K562 (cell line): ENCODE results near the gene TIAM1. TPM values are rescaled to one million over a fixed set of nuclear protein-coding genes. Genes with fewer than 3 reads are reported as not detected.

ENCODE experiments used
- ATAC-seq: fragments of 200-7000 bp; cut with Tn5 transposase; 3 replicates; pipeline ENCODE4 v1.9.1; 2020; ENCODE audit warnings: moderate library complexity
- BruUV-seq: library from RNA; stranded (reverse); fragments of 400-500 nt; replicated peaks from 2 replicates; lab custom pipeline; 2021; lab: Mats Ljungman, UMichigan
- CTCF ChIA-PET: fragments of 300-600 bp; formaldehyde crosslinking; extraction: SDS; loops from one replicate; lab custom pipeline; 2021; ENCODE audit warnings: low intra/inter-chr PET ratio; lab: Yijun Ruan, JAX
- POLR2A ChIA-PET: fragments of 300-600, 350-650 bp; sonication (Branson Sonifier 250); formaldehyde crosslinking; extraction: SDS; loops from one replicate; lab custom pipeline; 2021; ENCODE audit warnings: antibody characterized with exemption, inconsistent platforms; lab: Yijun Ruan, JAX
- DNase-seq, 4 experiments: peaks; one replicate each; pipeline versions ENCODE4 v3.0.0 to v3.0.0-alpha.2; 2011 to 2018; ENCODE audit warnings: low spot score in 3 of 4, mixed read lengths in 3 of 4; ENCODE audit errors: extremely low read depth in 1 of 4
- FAIRE-seq: peaks from 2 replicates; lab custom pipeline; 2011; peaks lifted over from hg19 to GRCh38; lab: Jason Lieb, UNC
- H2AFZ ChIP-seq: 2 replicates; pipeline ENCODE4 v1.6.0; 2011; ENCODE audit warnings: low read depth, low read length, control low read depth, inconsistent platforms
- H3K27ac ChIP-seq: fragments of 200-600 bp; 3 replicates; pipeline ENCODE4 v1.8.0; 2011; ENCODE audit warnings: low read depth, mild to moderate bottlenecking, control low read depth, inconsistent platforms, low read length, moderate library complexity, mixed read lengths; ENCODE audit errors: extremely low read depth
- H3K27me3 ChIP-seq, 2 experiments: fragments of 300-600 bp in 1 of 2; 2 replicates in 1 of 2; 3 replicates in 1 of 2; pipeline versions ENCODE4 v1.6.0 to v1.8.0; 2011; ENCODE audit warnings: inconsistent platforms in 2 of 2, low read length in 2 of 2, mild to moderate bottlenecking in 1 of 2, mixed read lengths in 1 of 2, moderate library complexity in 1 of 2; ENCODE audit not compliant: control insufficient read depth in 2 of 2, insufficient read depth in 2 of 2
- H3K36me3 ChIP-seq: fragments of 300-600 bp; 3 replicates; pipeline ENCODE4 v1.8.0; 2011; ENCODE audit warnings: mild to moderate bottlenecking, low read length, inconsistent platforms; ENCODE audit not compliant: control insufficient read depth, insufficient read depth
- H3K4me1 ChIP-seq, 2 experiments: fragments of 200-600 bp in 1 of 2; replicated peaks in 1 of 2; 2 replicates in 1 of 2; 3 replicates in 1 of 2; pipeline versions ENCODE4 v1.5.1 to v1.8.0; 2011; ENCODE audit warnings: inconsistent platforms in 2 of 2, low read length in 2 of 2, mild to moderate bottlenecking in 1 of 2, mixed read lengths in 1 of 2, moderate library complexity in 1 of 2; ENCODE audit not compliant: control insufficient read depth in 2 of 2, insufficient read depth in 2 of 2
- H3K4me2 ChIP-seq: 2 replicates; pipeline ENCODE4 v1.6.1; 2011; ENCODE audit warnings: low read length, control low read depth, inconsistent platforms, mixed read lengths; ENCODE audit not compliant: insufficient read depth
- H3K4me3 ChIP-seq: fragments of 200-600 bp; sonication (generic), shearing (Covaris generic); 2 replicates; pipeline ENCODE4 v1.5.1; 2016; ENCODE audit warnings: control low read depth, inconsistent platforms
- H3K79me2 ChIP-seq: fragments of 200-600 bp; 3 replicates; pipeline ENCODE4 v1.8.0; 2011; ENCODE audit warnings: low read length, inconsistent platforms; ENCODE audit not compliant: control insufficient read depth, insufficient read depth
- H3K9ac ChIP-seq, 2 experiments: 2 replicates each; pipeline versions ENCODE4 v1.6.0 to v1.6.1; 2011; ENCODE audit warnings: low read depth in 2 of 2, low read length in 2 of 2, control low read depth in 1 of 2, inconsistent platforms in 1 of 2, mild to moderate bottlenecking in 1 of 2, mixed read lengths in 1 of 2; ENCODE audit not compliant: insufficient read depth in 1 of 2
- H3K9me1 ChIP-seq: one replicate; pipeline ENCODE4 v1.6.0; 2011; ENCODE audit warnings: inconsistent platforms, mild to moderate bottlenecking, low read length, moderate library complexity; ENCODE audit not compliant: control insufficient read depth, insufficient read depth
- H3K9me3 ChIP-seq: replicated peaks from 2 replicates; pipeline ENCODE4 v1.5.1; 2011; ENCODE audit warnings: low read depth, low read length, inconsistent platforms; ENCODE audit not compliant: control insufficient read depth, insufficient read depth
- H4K20me1 ChIP-seq: replicated peaks from 2 replicates; pipeline ENCODE4 v1.6.1; 2011; ENCODE audit warnings: low read length, inconsistent platforms, mixed read lengths; ENCODE audit not compliant: control insufficient read depth, insufficient read depth
- POLR2H ChIP-seq: IDR thresholded peaks from 2 replicates; pipeline ENCODE4 v1.6.1; 2016; ENCODE audit warnings: missing genetic modification characterization, low read depth, mild to moderate bottlenecking, control low read depth, missing compliant biosample characterization, moderate library complexity
- TRIM28 ChIP-seq: fragments of 450-650 bp; IDR thresholded peaks from 2 replicates; pipeline ENCODE4 v1.6.1; 2017
- ZNF316 ChIP-seq: fragments of 450-650 bp; IDR thresholded peaks from 2 replicates; pipeline ENCODE4 v1.6.1; 2016
- WGBS: fragments of 100-300 bp; shearing (Covaris generic); methylation state at CpG from one replicate; pipeline ENCODE4 v1.1.6; 2016; ENCODE audit warnings: low coverage, mixed read lengths; ENCODE audit not compliant: insufficient coverage; ENCODE audit errors: missing lambda C conversion rate; 5-methylcytosine and 5-hydroxymethylcytosine counted together
- in situ Hi-C: fragments of 300-500 bp; cut with MboI; formaldehyde crosslinking; loops from 4 replicates; pipeline ENCODE4 v1.15.0; 2018; ENCODE audit warnings: inconsistent platforms, mixed read lengths
- intact Hi-C: fragments of 100-400 bp; cut with micrococcal nuclease; formaldehyde crosslinking; loops from 2 replicates; pipeline ENCODE4 v1.14.2; 2022
- polyA plus RNA-seq, 8 experiments: library from polyadenylated mRNA; depleted of rRNA in 4 of 8; stranded (reverse) in 5 of 8; unstranded in 3 of 8; fragments of >200 nt; fragmentation: Nextera tagmentation in 2 of 8; fragmentation: Illumina TruSeq in 1 of 8; extraction: Ambion mirVana in 2 of 8; extraction: Trizol in 1 of 8; gene quantifications; 2 replicates each; pipeline versions ENCODE4 v1.2.1 to v1.2.3, GENCODE V29; 2011 to 2014; ENCODE audit warnings: inconsistent platforms in 1 of 8, missing spikeins in 1 of 8
- total RNA-seq, 7 experiments: library from RNA; depleted of rRNA in 6 of 7; stranded (reverse); fragments of >200 nt in 6 of 7; fragmentation: Illumina TruSeq in 2 of 7; extraction: Trizol in 2 of 7; gene quantifications; 2 replicates each; pipeline versions ENCODE4 v1.2.1 to v1.2.3, GENCODE V29; 2011 to 2021; ENCODE audit warnings: low replicate concordance in 1 of 7
- TF ChIP-seq, protein P1 (sequence below): fragments of 450-650 bp; formaldehyde crosslinking; IDR thresholded peaks from 2 replicates; pipeline ENCODE4 v1.4.0; 2020; ENCODE audit warnings: mild to moderate bottlenecking, moderate library complexity

The TIAM1 gene
- total and polyA plus RNA-seq, 9 of the 15 experiments (the other 6 are each of a cell fraction or from before 2014, with no cell fraction given) = 0.11 TPM; not detected in 8

GRCh38 chr21:31248598-31248997, 95.5 kb downstream of the TIAM1 start:
- Histone ChIP-seq H3K27ac (no peak overlapping the region), H3K9me1 (no peaks in the 10 kb centered on the region), H3K9ac (no peak overlapping the region), H3K4me1 (peaks cover 0 to 5% of the 10 kb centered on the region in 2 experiments; a peak in 1 of 5 replicates)
- ATAC-seq = no peak
- in situ Hi-C loops = no loop called here
- POLR2A ChIA-PET = no interaction called here
- TF ChIP-seq, protein P1, sequence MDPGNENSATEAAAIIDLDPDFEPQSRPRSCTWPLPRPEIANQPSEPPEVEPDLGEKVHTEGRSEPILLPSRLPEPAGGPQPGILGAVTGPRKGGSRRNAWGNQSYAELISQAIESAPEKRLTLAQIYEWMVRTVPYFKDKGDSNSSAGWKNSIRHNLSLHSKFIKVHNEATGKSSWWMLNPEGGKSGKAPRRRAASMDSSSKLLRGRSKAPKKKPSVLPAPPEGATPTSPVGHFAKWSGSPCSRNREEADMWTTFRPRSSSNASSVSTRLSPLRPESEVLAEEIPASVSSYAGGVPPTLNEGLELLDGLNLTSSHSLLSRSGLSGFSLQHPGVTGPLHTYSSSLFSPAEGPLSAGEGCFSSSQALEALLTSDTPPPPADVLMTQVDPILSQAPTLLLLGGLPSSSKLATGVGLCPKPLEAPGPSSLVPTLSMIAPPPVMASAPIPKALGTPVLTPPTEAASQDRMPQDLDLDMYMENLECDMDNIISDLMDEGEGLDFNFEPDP (CRISPR knock-in tag) = no peak
- TF ChIP-seq ZNF316 = peak; percentile 35; the same call in 1 of the 2 replicates
- TF ChIP-seq, all 486 proteins: peak for 1
- no peak for DNase-seq
- CTCF ChIA-PET = no interaction called here
- no peak for FAIRE-seq
- intact Hi-C loops = no loop called here
- Histone ChIP-seq H3K36me3 (no peaks in the 10 kb centered on the region), H3K9me3 (no peaks in the 10 kb centered on the region), H3K4me2 (no peak overlapping the region), H3K79me2 (no peaks in the 10 kb centered on the region), H2AFZ (no peak overlapping the region), H3K27me3 (peaks cover 4 to 9% of the 10 kb centered on the region in 2 experiments; a peak in 3 of 5 replicates), H3K4me3 (no peak overlapping the region), H4K20me1 (no peaks in the 10 kb centered on the region)
- WGBS = 13% methylated on average over 2 of the region's 2 CpGs
- no TSS peak for BruUV-seq

DNA sequence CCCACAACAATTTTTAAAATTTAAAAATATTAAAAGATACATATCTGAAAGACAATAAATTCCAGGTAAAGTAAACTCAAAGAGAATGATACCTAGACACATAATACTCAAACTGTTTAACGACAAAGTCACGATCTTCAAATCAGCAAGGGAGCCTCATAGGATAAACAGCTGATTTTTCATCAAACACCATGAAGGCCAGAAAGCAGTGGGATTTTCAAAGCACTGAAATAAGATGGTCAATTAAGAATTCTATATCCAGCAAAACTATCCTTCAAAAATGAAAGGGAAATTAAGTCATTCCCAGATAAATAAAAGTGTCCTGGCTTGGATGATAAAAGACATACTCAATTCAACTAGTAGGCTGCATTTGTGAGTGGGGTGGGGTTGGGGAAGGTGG, 100.5 kb downstream of the TIAM1 start:
- no peaks in the 10 kb centered on the region for H3K4me1 ChIP-seq
- no peaks in the 10 kb centered on the region for H4K20me1 ChIP-seq
- WGBS = 0% methylated on average over 2 of the region's 2 CpGs
- no peak for DNase-seq
- FAIRE-seq = no peak
- no peak overlapping the region for H3K9ac ChIP-seq
- no peak overlapping the region for H2AFZ ChIP-seq
- H3K27ac ChIP-seq = no peak overlapping the region
- no peak overlapping the region for H3K4me2 ChIP-seq
- intact Hi-C loops (no loop called here), in situ Hi-C loops (no loop called here)
- no peak overlapping the region for H3K4me3 ChIP-seq
- CTCF ChIA-PET = no interaction called here
- no peaks in the 10 kb centered on the region for H3K9me1 ChIP-seq
- peak; percentile 70; the same call in 1 of the 2 replicates for TF ChIP-seq TRIM28
- TF ChIP-seq POLR2H = no peak
- no TSS peak for BruUV-seq
- H3K79me2 ChIP-seq = no peaks in the 10 kb centered on the region
- POLR2A ChIA-PET = interaction anchor here (0.6 to 1.1 kb wide), 3 partner anchors 11 to 133 kb away, joined by 3 read pairs; no protein-coding TSS in a partner anchor
- no peaks in the 10 kb centered on the region for H3K9me3 ChIP-seq
- no peaks in the 10 kb centered on the region for H3K36me3 ChIP-seq
- no peaks in the 10 kb centered on the region for H3K27me3 ChIP-seq
- no peak for ATAC-seq
